Tibial artery (tissue), 4 donors: ENCODE measurements around the gene SPAG8.

Source experiments
- DNase-seq, 2 donors: peaks; one replicate each; pipeline ENCODE4 v3.0.0-alpha.2; 2019
- H3K27ac ChIP-seq, 2 donors: fragments of 200-600 bp; sonication (generic) in 1 of 2; 1 replicate in 1 of 2; 2 replicates in 1 of 2; pipeline ENCODE4 v1.5.1; 2018 to 2019; ENCODE audit warnings: mild to moderate bottlenecking in 1 of 2
- H3K27me3 ChIP-seq, 2 donors: fragments of 200-600 bp; sonication (generic) in 1 of 2; one replicate each; pipeline versions ENCODE4 v1.5.1 to v1.6.0; 2016 to 2019
- H3K36me3 ChIP-seq, 3 donors: fragments of 200-600 bp; sonication (generic) in 2 of 3; one replicate each; pipeline ENCODE4 v1.5.1; 2016 to 2019; ENCODE audit warnings: mild to moderate bottlenecking in 2 of 3
- H3K4me1 ChIP-seq, 4 donors: fragments of 200-600 bp; sonication (generic) in 2 of 4; 1 replicate in 3 of 4; 2 replicates in 1 of 4; pipeline ENCODE4 v1.5.1; 2016 to 2019
- H3K4me3 ChIP-seq, 2 donors: fragments of 200-600 bp; sonication (generic) in 1 of 2; 1 replicate in 1 of 2; 2 replicates in 1 of 2; pipeline ENCODE4 v1.5.1; 2018 to 2019; ENCODE audit warnings: mild to moderate bottlenecking in 2 of 2
- H3K9me3 ChIP-seq, 3 donors: fragments of 200-600 bp; sonication (generic) in 1 of 3; one replicate each; pipeline ENCODE4 v1.5.1; 2016 to 2019
- CTCF ChIP-seq, 2 experiments: fragments of 200-600 bp in 1 of 2; fragments of 450-650 bp in 1 of 2; IDR thresholded peaks; one replicate each; pipeline ENCODE4 v1.5.1; 2017 to 2019; ENCODE audit warnings: antibody characterized with exemption in 2 of 2, mild to moderate bottlenecking in 1 of 2, moderate library complexity in 1 of 2
- intact Hi-C: fragments of 100-400 bp; cut with DNase I; formaldehyde crosslinking; loops from one replicate; pipeline ENCODE4 v1.15.0; 2023; ENCODE audit warnings: low total_unique reads

Gene SPAG8

GRCh38 chr9:35856882-35857281 lies 44.8 kb upstream of the SPAG8 start:
- Histone ChIP-seq H3K4me1 (no peaks in the 10 kb centered on the region), H3K36me3 (peaks cover 6 to 34% (median 17%) of the 10 kb centered on the region in 3 donors), H3K9me3 (no peaks in the 10 kb centered on the region), H3K27ac (no peak overlapping the region), H3K27me3 (peaks cover 0 to 1% of the 10 kb centered on the region in 2 donors), H3K4me3 (no peak overlapping the region)
- TF ChIP-seq CTCF (IDR thresholded peaks at IDR 0.05): no peak
- intact Hi-C loops: no loop called here
- DNase-seq: no peak

GRCh38 chr9:35856206-35856605 lies 44.1 kb upstream of the SPAG8 start:
- DNase-seq: no peak
- peaks cover 6 to 35% (median 17%) of the 10 kb centered on the region in 3 donors for H3K36me3 ChIP-seq
- intact Hi-C loops: no loop called here
- no peak overlapping the region for H3K27ac ChIP-seq
- H3K9me3 ChIP-seq: no peaks in the 10 kb centered on the region
- H3K4me1 ChIP-seq: no peaks in the 10 kb centered on the region
- no peak for TF ChIP-seq CTCF (IDR thresholded peaks at IDR 0.05)
- H3K27me3 ChIP-seq: no peaks in the 10 kb centered on the region
- no peak overlapping the region for H3K4me3 ChIP-seq

GRCh38 chr9:35854091-35854762 lies 42.2 kb upstream of the SPAG8 start:
- intact Hi-C loops: no loop called here
- Histone ChIP-seq H3K4me3 (no peak overlapping the region), H3K27ac (no peak overlapping the region), H3K27me3 (no peaks in the 10 kb centered on the region), H3K4me1 (no peaks in the 10 kb centered on the region), H3K36me3 (peaks cover 6 to 42% (median 17%) of the 10 kb centered on the region in 3 donors), H3K9me3 (no peaks in the 10 kb centered on the region)
- no peak for TF ChIP-seq CTCF (IDR thresholded peaks at IDR 0.05)
- DNase-seq: no peak

- no peak for DNase-seq
- no peaks in the 10 kb centered on the region for H3K27me3 ChIP-seq
- no peak overlapping the region for H3K4me3 ChIP-seq
- H3K4me1 ChIP-seq: peaks cover 0 to 6% (median under 1%) of the 10 kb centered on the region in 4 donors
- H3K36me3 ChIP-seq: peaks cover 6 to 51% (median 17%) of the 10 kb centered on the region in 3 donors
- intact Hi-C loops: no loop called here
- H3K27ac ChIP-seq: no peak overlapping the region
- H3K9me3 ChIP-seq: no peaks in the 10 kb centered on the region
- TF ChIP-seq CTCF (IDR thresholded peaks at IDR 0.05): no peak
These were observed 41.1 kb upstream of the SPAG8 start for GRCh38 chr9:35852876-35853865.

GRCh38 chr9:35852267-35852815 lies 40.3 kb upstream of the SPAG8 start:
- DNase-seq: no peak
- Histone ChIP-seq H3K4me1 (peaks cover 0 to 14% (median 7%) of the 10 kb centered on the region in 4 donors), H3K27me3 (no peaks in the 10 kb centered on the region), H3K36me3 (peaks cover 7 to 57% (median 18%) of the 10 kb centered on the region in 3 donors), H3K4me3 (no peak overlapping the region), H3K27ac (no peak overlapping the region), H3K9me3 (no peaks in the 10 kb centered on the region)
- intact Hi-C loops: no loop called here
- TF ChIP-seq CTCF (IDR thresholded peaks at IDR 0.05): no peak
